Measurements from ENCODE around the gene AHNAK2. TPM values are rescaled to one million over a fixed set of nuclear protein-coding genes. Genes with fewer than 3 reads are reported as not detected.

The AHNAK2 gene
- total RNA-seq, 1 donor from 2014 or later: 15.7 TPM

- no peak for DNase-seq (ENCODE audit: low spot score)
Observed at GRCh38 chr14:104887623-104888488, 90.3 kb downstream of the AHNAK2 start.

Other genes with a start within 250 kb of the AHNAK2 start
- 60.0 TPM for gene SIVA1, start 225.2 kb downstream of the AHNAK2 start, total RNA-seq
- gene AKT1, start 182.6 kb downstream of the AHNAK2 start, total RNA-seq: 170 TPM
- gene ZBTB42, start 177.3 kb downstream of the AHNAK2 start, total RNA-seq: 5.9 TPM
- 38.3 TPM for gene CEP170B, start 113.1 kb downstream of the AHNAK2 start, total RNA-seq
- gene PLD4, start 53.5 kb downstream of the AHNAK2 start, total RNA-seq: 0.06 TPM
- gene CLBA1, start 7.4 kb upstream of the AHNAK2 start, total RNA-seq: 2.8 TPM
- gene CDCA4, start 42.7 kb upstream of the AHNAK2 start, total RNA-seq: 3.4 TPM
- 4.5 TPM for gene GPR132, start 87.1 kb upstream of the AHNAK2 start, total RNA-seq
- 25.1 TPM for gene JAG2, start 190.4 kb upstream of the AHNAK2 start, total RNA-seq
- 28.3 TPM for gene NUDT14, start 202.9 kb upstream of the AHNAK2 start, total RNA-seq